CD1c-positive myeloid dendritic cell (primary cell): ENCODE results near the gene POLR3E.
A peak's percentile ranks its signal among the peaks of the same experiment; 100 is the strongest.

Experiments used
- DNase-seq: peaks from one replicate; pipeline ENCODE4 v3.0.0-alpha.2; 2016; ENCODE audit errors: extremely low spot score

Gene POLR3E

GRCh38 chr16:22297114-22297870 lies at the start of gene POLR3E:
Gene POLR3E, plus strand, starts transcription at chr16:22297409. Its CDS starts 5,560 bp downstream, at chr16:22302969.
- DNase-seq = peak; percentile 100

- no peak for DNase-seq
These were observed 46.7 kb upstream of the POLR3E start for GRCh38 chr16:22250522-22250921.

GRCh38 chr16:22252317-22252716 lies 44.9 kb upstream of the POLR3E start:
- DNase-seq = no peak

GRCh38 chr16:22253272-22253671 lies 43.9 kb upstream of the POLR3E start:
- no peak for DNase-seq

- DNase-seq = no peak
These were observed 41.9 kb upstream of the POLR3E start for GRCh38 chr16:22255335-22255734.

DNA sequence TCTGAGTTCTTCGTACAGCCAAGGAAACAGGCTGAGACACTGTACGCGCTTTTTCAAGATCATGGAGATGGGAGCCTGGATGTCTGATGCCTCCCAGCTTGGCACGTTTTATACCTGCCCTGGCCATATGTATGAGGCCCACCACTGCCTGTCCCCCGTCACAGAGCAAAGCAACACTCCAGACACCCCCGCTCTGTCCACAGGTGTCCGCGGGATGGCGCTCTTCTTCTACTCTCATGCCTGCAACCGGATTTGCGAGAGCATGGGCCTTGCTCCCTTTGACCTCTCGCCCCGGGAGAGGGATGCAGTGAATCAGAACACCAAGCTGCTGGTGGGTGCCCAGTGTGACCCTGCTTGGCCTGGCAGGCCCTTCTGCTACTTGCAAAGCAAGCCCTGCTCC lies 39.8 kb upstream of the POLR3E start:
- DNase-seq = no peak

GRCh38 chr16:22260490-22260889 lies 36.7 kb upstream of the POLR3E start:
- DNase-seq = no peak

GRCh38 chr16:22262460-22262859 lies 34.7 kb upstream of the POLR3E start:
- DNase-seq = no peak

GRCh38 chr16:22264786-22265185 lies 32.4 kb upstream of the POLR3E start:
- no peak for DNase-seq

GRCh38 chr16:22265351-22265750 lies 31.9 kb upstream of the POLR3E start:
- no peak for DNase-seq

DNA sequence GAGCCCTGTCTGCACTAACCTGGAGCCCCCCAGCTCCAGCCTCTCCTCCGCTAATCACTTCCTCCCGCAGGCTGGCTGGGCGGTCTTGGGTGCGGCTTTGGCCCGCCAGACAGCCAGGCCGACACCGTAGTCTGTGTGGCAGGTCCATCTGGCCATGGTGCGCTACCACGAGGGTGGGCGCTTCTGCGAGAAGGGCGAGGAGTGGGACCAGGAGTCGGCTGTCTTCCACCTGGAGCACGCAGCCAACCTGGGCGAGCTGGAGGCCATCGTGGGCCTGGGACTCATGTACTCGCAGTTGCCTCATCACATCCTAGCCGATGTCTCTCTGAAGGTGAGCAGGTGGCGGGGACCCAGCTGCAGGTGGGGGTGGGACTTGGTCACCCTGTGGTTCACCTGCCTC lies 30.7 kb upstream of the POLR3E start:
- DNase-seq = no peak

GRCh38 chr16:22267764-22268163 lies 29.4 kb upstream of the POLR3E start:
- DNase-seq = no peak

- DNase-seq = no peak
These were observed 26.7 kb upstream of the POLR3E start for GRCh38 chr16:22270525-22270924.

DNA sequence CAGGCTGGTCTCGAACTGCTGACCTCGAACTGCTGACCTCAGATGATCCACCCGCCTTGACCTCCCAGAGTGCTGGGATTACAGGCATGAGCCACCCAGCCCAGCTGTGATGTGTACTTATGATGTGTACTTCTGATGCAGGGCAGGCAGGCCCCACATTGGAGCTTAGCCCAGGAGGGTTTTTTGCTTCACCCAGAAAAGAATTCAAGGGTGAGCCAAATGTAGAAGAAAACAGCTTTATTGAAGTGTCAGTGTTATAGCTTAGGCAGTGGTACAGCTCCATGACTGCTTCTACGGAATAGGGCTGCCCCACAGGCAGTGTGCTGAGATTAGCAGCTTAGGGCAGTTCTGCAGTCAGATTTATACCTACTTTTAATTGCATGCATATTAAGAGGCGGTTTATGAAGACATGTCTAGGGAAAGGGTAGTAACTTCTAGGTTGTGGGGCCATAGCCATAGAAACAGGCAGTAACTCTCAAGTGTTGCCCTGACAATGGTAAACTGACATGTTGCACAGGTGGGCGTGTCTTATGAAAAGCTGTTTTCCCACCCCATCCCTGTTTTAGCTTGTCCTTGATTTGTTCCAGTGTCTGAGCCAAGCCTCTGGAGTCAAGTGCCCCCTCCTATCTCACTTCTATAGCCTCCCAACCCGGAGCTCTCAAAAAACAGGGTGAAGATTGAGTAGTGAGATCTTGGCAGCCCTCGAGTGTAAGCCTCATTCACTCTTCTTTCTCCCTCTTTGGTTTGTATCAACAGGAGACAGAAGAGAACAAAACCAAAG lies 24.1 kb upstream of the POLR3E start:
- DNase-seq = no peak

GRCh38 chr16:22274916-22275315 lies 22.3 kb upstream of the POLR3E start:
- no peak for DNase-seq

- no peak for DNase-seq
These were observed 18.6 kb upstream of the POLR3E start for GRCh38 chr16:22278441-22279230.

DNA sequence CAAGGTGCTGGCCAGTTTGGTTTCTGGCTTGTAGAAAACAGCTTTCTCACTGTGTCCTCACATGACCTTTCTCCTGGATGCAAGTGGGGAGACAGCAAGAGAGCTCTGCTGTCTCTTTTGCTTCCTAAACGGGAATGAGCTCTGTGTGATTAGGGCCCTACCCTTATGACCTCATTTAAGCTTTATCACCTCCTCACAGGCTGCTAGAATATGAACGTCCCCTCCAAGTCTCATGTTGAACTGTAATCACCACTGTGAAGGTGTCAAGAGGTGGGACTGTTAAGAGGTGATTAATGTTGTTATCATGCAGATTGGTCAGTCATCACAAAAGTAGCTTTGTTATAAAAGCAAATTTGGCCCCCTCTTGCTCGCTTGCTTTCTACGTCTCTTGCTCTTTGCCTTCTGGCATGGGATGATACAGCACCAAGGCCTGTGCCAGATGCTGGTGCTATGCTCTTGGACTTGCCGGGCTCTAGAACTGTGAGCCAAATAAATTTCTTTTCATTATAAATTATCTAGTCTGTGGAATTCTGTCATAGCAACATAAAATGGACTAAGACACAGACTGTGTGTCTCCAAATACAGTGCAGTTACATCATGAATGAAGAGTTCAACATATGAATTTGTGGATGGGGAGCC lies 14.8 kb upstream of the POLR3E start:
- no peak for DNase-seq

GRCh38 chr16:22284637-22285036 lies 12.6 kb upstream of the POLR3E start:
- DNase-seq = no peak

GRCh38 chr16:22285080-22285479 lies 12.1 kb upstream of the POLR3E start:
- DNase-seq = no peak

DNA sequence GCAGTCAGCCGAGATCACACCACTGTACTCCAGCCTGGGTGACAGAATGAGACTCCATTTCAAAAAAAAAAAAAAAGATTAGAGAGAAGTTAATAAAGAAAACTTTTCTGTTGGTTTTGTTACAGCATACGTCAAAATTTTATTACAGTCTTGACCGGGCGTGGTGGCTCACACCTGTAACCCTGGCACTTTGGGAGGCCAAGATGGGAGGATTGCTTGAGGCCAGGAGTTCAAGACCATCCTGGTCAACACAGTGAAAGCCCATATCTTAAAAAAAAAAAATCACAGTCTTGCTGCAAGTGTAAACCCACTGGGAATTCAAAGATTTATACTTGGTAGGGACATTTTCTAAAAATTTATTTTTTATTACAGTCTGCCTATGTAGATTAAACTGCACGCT lies 6.2 kb upstream of the POLR3E start:
- DNase-seq = no peak

DNA sequence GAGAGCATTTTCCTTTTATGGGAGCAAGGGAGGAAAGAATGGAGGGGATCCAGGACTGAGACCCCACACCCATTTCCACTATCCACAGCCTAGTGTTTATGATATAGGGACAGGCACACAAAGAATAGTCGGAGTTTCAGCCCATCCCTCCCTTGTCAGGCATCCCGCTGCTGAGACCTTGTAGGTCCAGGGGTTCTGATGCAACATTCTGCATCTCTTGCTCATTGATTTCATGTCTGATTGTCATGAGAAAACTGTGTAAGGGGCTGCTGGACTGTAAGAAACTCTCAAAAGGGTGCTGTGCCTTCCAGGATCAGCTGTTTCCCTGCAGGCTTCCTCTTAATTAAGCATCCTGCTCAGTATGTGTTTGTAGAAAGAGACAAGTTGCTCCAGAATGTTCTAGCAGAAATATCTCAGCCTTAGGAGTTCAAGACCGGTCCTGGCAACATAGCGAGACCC lies 5.3 kb upstream of the POLR3E start:
- DNase-seq = no peak

DNA sequence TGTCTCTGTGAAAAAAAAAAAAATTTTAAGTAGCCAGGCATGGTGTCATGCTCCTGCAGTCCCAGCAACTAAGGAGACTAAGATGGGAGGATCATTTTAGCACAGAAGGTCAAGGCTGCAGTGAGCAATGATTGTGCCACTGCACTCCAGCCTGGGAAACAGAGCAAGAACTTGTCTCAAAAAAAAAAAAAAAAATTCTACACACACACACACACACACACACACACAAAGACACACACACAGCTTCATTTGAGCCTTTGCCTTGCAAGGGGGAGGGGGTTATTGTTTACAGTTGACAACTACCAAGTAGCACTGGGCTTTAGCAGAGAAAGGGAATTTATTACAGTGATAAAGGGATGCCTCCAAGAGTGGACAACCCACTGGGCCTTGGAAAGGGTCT lies 4.9 kb upstream of the POLR3E start:
- no peak for DNase-seq
